Adipose tissue (tissue), 3 donors: ENCODE data around the gene STX12. TPM values are rescaled to one million over a fixed set of nuclear protein-coding genes. Genes with fewer than 3 reads are reported as not detected.
"Not testable (repeated sequence)": the region's sequence is repeated elsewhere in the genome, so short reads cannot be mapped to it uniquely, and the experiment has no call there.

Experiments used
- H3K27ac ChIP-seq: one replicate; pipeline ENCODE4 v1.5.1; 2013; ENCODE audit warnings: low read depth, low read length
- WGBS, 3 donors: extraction: QIAGEN DNeasy Blood & Tissue Kit; methylation state at CpG; one replicate each; pipeline ENCODE4 v1.1.7; 2013; 5-methylcytosine and 5-hydroxymethylcytosine counted together
- polyA plus RNA-seq, 3 donors: library from polyadenylated mRNA; stranded (reverse); fragments of 200-250 nt; gene quantifications; one replicate each; pipeline ENCODE4 v1.2.3, GENCODE V29; 2013
- donor health status: healthy with polysubstance abuse.
- donor health status: Bipolar disorder and iron deficiency.
- donor health status: healthy.

The STX12 gene
- polyA plus RNA-seq, 3 donors: 14.5 to 52.0 (median 47.5) TPM

- 93 to 97% (median 95%) methylated on average over 6 of the region's 6 CpGs for WGBS, 3 donors
- no peak overlapping the region for H3K27ac ChIP-seq
Measured at GRCh38 chr1:27811741-27812500, 38.9 kb downstream of the STX12 start.

DNA sequence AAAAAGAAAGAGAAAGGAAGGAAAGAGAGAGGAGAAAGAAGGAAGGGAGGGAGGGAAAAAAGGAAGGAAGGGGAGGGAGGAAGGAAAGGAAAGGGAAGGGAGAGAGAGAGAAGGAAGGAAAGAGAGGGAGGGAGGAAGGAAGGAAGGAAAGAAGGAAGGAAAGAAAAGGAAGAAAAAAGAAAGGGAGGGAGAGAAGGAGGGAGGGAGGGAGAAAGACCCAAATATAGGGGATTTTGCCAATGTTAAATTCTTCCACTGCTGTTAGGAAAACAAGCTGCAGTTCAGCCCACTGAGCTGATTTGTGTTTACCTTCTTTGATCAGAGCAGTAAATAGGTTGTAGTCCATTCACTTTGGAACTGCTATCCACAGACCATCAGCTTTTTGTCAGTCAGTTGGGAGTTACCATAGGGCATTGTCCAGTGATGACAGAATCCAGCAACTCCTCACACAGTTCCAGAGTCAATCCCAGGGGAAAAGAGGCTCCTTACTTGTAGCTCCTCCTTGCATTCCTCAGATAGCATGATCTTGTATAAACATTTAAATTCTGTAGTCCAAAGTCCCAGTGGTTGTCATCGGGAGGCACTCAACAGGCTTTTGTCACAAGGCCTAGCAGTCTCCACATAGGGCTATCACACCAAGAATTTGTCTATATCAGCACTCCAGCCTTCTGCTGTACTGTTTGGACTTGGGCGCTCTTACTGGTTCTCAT is 44.1 kb downstream of the STX12 start:
- WGBS, 3 donors: 43 to 71% (median 65%) methylated on average over 2 of the region's 2 CpGs
- H3K27ac ChIP-seq: no peak overlapping the region

DNA sequence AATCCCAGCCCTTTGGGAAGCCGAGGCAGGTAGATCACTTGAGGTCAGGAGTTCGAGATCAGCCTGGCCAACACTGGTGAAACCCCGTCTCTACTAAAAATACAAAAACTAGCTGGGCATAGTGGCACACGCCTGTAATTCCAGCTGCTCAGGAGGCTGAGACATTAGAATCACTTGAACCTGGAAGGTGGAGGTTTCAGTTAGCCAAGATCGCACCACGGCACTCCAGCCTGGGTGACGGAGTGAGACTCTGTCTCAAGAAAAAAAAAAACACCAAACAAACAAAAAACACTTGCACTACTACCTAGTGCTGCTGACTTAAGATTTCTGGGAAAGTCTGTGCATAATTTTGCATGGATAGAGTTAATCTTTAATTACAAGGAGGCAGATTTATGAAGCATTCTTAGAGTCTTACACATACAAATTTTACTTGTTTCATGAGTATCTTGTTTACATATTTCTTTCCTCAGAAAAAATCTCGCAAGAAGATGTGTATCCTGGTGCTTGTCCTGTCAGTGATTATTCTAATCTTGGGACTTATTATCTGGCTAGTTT is 48.8 kb downstream of the STX12 start:
- no peak overlapping the region for H3K27ac ChIP-seq
- 74 to 92% (median 91%) methylated on average over 8 of the region's 8 CpGs for WGBS, 3 donors

- H3K27ac ChIP-seq: no peak overlapping the region
- WGBS, 3 donors: 95 to 96% (median 96%) methylated on average over 4 of the region's 4 CpGs
Measured at GRCh38 chr1:27823784-27824183, 50.8 kb downstream of the STX12 start.

GRCh38 chr1:27824411-27824810 is 51.4 kb downstream of the STX12 start:
- no peak overlapping the region for H3K27ac ChIP-seq
- WGBS, 3 donors: 90 to 97% (median 92%) methylated on average over 2 to 4 of the region's 4 CpGs

DNA sequence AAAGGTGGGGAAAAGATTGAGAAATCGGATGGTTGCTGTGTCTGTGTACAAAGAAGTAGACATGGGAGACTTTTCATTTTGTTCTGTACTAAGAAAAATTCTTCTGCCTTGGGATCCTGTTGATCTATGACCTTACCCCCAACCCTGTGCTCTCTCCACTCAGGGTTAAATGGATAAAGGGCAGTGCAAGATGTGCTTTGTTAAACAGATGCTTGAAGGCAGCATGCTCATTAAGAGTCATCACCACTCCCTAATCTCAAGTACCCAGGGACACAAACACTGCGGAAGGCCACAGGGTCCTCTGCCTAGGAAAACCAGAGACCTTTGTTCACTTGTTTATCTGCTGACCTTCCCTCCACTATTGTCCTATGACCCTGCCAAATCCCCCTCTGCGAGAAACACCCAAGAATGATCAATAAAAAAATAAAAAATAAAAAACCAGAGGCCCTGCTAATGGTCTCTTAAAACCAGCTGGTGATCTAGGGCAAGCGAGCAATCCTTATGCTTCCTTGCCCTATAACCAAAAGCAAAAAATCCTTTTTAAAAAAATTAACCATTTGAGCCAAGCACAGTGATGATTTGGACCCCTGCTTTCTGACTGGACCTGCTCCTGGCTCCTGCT is 56.4 kb downstream of the STX12 start:
- not testable (repeated sequence) for H3K27ac ChIP-seq
- WGBS, 3 donors: 65 to 93% (median 93%) methylated on average over 3 of the region's 4 CpGs

DNA sequence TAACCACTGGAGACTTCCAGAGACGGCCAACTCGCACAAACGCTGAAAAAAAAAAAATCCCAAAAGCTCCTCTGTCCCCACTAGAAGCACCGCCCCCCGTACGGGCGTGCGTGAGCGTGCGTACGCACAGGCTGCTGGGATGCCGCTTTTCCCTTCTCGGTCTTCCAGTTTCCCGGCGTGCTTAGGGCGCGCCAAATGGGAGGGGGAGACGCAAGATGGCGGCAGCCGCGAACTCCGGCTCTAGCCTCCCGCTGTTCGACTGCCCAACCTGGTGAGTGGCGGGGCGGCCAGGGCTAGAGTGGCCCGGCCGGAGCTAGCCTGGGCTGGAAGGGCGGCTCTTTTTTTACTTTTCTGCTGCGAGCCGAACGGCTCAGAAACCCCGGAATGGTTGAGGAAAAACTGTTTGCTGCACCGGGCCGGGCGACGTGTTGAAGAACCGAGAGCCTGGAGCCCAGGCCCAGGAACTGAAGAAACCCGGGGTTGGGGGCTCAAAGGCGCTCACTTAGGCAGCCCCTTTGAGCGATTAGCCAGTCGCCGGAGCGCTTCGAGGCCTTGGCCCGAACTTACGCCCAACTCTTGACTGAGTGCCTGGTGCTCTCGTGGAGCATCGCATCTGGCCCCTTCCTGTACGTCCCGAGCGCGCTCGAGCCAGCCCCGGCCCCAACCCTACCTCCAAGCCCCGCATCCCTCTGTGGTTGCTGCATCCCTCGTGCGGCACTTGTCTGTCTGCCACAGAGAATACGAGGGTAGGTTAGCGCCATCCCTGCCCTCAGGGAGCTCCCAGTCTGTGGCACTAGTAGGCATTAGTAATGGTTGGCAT is 57.8 kb downstream of the STX12 start, which contains the start of gene PPP1R8:
Gene PPP1R8 (plus strand): TSS at position 162 of the 820 bp plus-strand sequence. CDS start 54 bp downstream, at position 216.
- WGBS, 3 donors: 0 to 1% (median 0%) methylated on average over 55 to 60 of the region's 60 CpGs
- peak within 1 kb of the TSS; percentile 26 for H3K27ac ChIP-seq

- no peak overlapping the region for H3K27ac ChIP-seq
- WGBS, 3 donors: 41 to 52% (median 51%) methylated on average over 10 of the region's 10 CpGs
Measured at GRCh38 chr1:27831568-27832410, 58.8 kb downstream of the STX12 start.

DNA sequence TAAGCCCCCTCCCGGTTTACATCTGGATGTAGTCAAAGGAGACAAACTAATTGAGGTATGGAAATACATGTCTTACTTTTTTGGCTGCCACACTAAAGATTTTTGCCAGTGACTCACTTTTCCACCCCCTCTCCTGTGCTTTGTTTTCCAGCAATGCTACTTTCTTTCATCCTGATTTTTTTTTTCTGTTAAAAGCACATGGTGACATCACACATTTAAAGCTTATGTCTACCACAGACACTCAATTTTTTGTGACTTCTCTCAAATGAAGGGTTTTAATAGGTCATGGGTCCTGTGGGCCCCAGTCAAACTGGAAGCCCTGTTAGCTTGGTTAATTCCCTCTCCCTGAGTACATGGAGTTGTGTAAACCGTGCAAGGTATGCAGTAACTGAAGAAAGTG is 59.7 kb downstream of the STX12 start:
- no peak overlapping the region for H3K27ac ChIP-seq
- WGBS, 3 donors: 74 to 87% (median 82%) methylated on average over 2 of the region's 2 CpGs

- WGBS, 3 donors: 77 to 94% (median 91%) methylated on average over 3 of the region's 3 CpGs
- H3K27ac ChIP-seq: no peak overlapping the region
Measured at GRCh38 chr1:27833470-27833869, 60.5 kb downstream of the STX12 start.

DNA sequence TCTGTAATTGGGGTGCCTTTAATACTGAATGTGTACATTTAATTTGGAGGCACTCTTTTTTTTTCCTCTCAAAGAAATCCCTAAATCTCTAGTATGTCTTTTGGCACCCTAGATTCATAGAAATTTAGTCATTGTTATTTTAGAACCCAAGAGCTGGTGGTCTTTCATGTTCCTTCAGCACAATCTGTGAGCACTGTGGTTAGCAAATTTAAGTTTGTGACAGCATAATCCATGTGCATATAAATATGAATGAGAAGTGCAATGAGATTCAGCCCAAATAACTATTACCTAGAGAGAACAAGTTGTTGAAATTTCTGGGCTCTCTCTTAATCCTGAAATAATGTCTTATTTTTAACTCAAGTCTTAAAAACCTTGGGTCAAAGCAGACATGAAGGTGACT is 62.0 kb downstream of the STX12 start:
- no peak overlapping the region for H3K27ac ChIP-seq

DNA sequence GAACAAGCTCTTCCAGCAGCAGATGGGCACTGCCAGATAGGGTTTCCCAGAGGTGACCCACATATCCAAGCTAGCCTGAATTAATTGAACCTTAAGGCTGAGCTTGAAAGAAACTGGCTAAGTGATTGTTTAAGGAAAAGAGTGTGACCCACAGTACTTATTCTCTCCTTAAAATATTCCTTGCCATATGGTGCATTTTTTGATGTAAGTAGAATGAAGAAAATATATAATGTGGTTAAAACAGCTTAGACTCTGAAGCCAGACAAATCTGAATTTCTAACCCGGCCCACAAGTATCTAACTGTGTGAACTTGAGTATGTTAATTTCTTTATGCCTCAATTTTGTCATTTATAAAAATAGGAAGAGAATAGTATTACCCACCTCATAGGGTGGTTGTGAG is 62.5 kb downstream of the STX12 start:
- 94 to 100% (median 100%) methylated on average over 1 of the region's 1 CpG for WGBS, 3 donors
- no peak overlapping the region for H3K27ac ChIP-seq

DNA sequence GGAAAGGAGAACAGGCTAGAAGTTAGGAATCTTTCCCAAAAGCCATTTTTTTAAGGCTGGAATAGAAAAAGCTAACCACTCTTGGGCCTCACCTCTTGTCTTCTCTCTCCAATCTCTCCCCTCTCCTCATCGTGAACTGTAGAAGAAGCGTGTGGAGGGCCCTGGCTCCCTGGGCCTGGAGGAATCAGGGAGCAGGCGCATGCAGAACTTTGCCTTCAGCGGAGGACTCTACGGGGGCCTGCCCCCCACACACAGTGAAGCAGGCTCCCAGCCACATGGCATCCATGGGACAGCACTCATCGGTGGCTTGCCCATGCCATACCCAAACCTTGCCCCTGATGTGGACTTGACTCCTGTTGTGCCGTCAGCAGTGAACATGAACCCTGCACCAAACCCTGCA is 76.9 kb downstream of the STX12 start:
- 95 to 100% (median 96%) methylated on average over 7 of the region's 7 CpGs for WGBS, 3 donors
- no peak overlapping the region for H3K27ac ChIP-seq

- H3K27ac ChIP-seq: no peak overlapping the region
- 90 to 94% (median 90%) methylated on average over 6 of the region's 6 CpGs for WGBS, 3 donors
Measured at GRCh38 chr1:27855085-27855484, 82.1 kb downstream of the STX12 start.

DNA sequence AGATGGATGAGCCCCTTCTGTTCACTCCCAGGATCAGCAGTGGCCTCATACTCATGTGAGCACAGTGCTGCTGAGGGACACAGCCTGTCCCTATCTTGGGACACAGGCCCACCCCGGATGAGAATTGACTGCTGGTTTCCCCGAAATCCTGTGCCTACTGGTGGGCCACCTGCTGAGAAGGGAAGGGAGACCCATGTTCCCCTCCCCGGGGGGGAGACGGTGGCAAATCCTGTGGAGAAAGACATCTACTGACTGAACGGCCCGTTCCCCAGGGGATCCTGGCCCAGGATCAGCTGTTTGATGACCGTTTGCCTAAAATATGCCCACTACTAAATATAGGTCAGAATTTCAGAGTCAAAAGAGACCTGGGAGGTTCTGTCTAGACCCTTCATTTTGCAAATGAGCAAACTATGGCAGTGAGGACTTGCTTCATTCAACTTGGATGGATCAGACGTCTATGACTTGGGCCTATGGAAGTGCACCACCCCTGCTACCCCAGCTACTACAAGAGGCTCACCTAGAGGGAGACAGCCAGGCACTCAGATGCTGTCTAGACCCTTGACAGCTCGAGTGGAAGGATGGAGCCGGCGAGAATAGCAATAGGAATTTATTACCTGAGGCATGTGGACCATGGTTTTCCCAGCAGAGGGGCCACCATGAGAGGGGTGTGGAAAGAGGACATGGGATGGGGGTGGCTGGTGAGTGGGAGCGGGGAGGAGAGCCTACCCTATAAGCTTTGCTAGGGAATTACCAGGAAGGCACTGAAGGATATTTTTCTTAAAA is 83.7 kb downstream of the STX12 start:
- H3K27ac ChIP-seq: no peak overlapping the region
- 70 to 77% (median 76%) methylated on average over 12 of the region's 12 CpGs for WGBS, 3 donors

DNA sequence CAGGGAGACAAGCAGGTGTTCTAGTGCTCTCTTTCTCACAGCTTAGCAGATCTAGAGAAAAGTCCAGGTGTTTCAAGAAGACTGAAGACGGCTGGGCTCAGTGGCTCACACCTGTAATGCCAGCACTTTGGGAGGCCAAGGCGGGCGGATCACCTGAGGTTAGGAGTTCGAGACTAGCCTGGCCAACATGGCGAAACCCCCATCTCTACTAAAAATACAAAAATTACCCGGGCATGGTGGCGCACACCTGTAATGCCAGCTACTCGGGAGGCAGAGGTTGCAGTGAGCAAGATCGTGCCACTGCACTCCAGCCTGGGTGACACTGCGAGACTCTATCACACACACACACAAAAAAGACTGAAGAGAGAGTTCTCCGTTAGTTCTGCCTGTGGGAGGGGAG is 84.5 kb downstream of the STX12 start:
- not testable (repeated sequence) for H3K27ac ChIP-seq
- WGBS, 3 donors: 72 to 82% (median 75%) methylated on average over 11 of the region's 11 CpGs
